MCF 10A (cell line): ENCODE measurements around the gene DUSP28. TPM values are rescaled to one million over a fixed set of nuclear protein-coding genes. Genes with fewer than 3 reads are reported as not detected.

Experiments
- BruUV-seq: library from RNA; stranded (reverse); fragments of 400-500 nt; replicated peaks from 2 replicates; lab custom pipeline; 2021; lab: Mats Ljungman, UMichigan
- CTCF ChIA-PET: fragments of 300-600 bp; sonication (Branson Sonifier 250); formaldehyde crosslinking; extraction: SDS; loops from one replicate; lab custom pipeline; 2021; ENCODE audit warnings: antibody characterized with exemption, inconsistent platforms; lab: Yijun Ruan, JAX
- POLR2A ChIA-PET: fragments of 300-600, 350-650 bp; sonication (Branson Sonifier 250); formaldehyde crosslinking; extraction: SDS; loops from one replicate; lab custom pipeline; 2020; ENCODE audit warnings: antibody characterized with exemption, inconsistent platforms; lab: Yijun Ruan, JAX
- DNase-seq: peaks from one replicate; pipeline ENCODE4 v3.0.0-alpha.2; 2018; ENCODE audit not compliant: unreplicated experiment
- H3K27ac Mint-ChIP-seq: one replicate; pipeline ENCODE4 v1.8.0; 2022; ENCODE audit warnings: mild to moderate bottlenecking, low read depth, mixed read lengths; ENCODE audit not compliant: unreplicated experiment
- H3K27me3 Mint-ChIP-seq: one replicate; pipeline ENCODE4 v1.8.0; 2022; ENCODE audit warnings: mixed read lengths; ENCODE audit not compliant: insufficient read depth, unreplicated experiment
- H3K36me3 Mint-ChIP-seq: one replicate; pipeline ENCODE4 v1.8.0; 2022; ENCODE audit warnings: mild to moderate bottlenecking, moderate library complexity, mixed read lengths; ENCODE audit not compliant: insufficient read depth, unreplicated experiment
- H3K4me1 Mint-ChIP-seq: one replicate; pipeline ENCODE4 v1.8.0; 2022; ENCODE audit warnings: mixed read lengths; ENCODE audit not compliant: insufficient read depth, unreplicated experiment
- H3K4me3 Mint-ChIP-seq: one replicate; pipeline ENCODE4 v1.8.0; 2022; ENCODE audit warnings: mild to moderate bottlenecking, moderate library complexity, mixed read lengths; ENCODE audit not compliant: unreplicated experiment
- H3K9me3 Mint-ChIP-seq: one replicate; pipeline ENCODE4 v1.8.0; 2022; ENCODE audit warnings: mixed read lengths; ENCODE audit not compliant: unreplicated experiment
- CTCF ChIP-seq: fragments of 200-600 bp; IDR thresholded peaks from one replicate; pipeline ENCODE4 v1.8.0; 2022; ENCODE audit warnings: antibody characterized with exemption, mild to moderate bottlenecking; ENCODE audit not compliant: unreplicated experiment
- intact Hi-C: fragments of 100-400 bp; cut with micrococcal nuclease; formaldehyde crosslinking; loops from 2 replicates; pipeline ENCODE4 v1.14.1; 2022
- total RNA-seq: library from RNA; stranded (reverse); gene quantifications from 2 replicates; pipeline ENCODE4 v1.2.3, GENCODE V29; 2022

DUSP28 gene
- total RNA-seq, 1 experiment from 2014 or later: 5.2 TPM

- intact Hi-C loops: no loop called here
- TF ChIP-seq CTCF: no peak
- no peak overlapping the region for H3K27ac Mint-ChIP-seq
- no peak overlapping the region for H3K4me3 Mint-ChIP-seq
- ChIA-PET POLR2A (interaction anchor here (0.6 kb wide), 2 partner anchors 36 to 231 kb away, joined by 3 read pairs; no protein-coding TSS in a partner anchor), CTCF (no interaction called here)
- no peak for DNase-seq
- BruUV-seq: no TSS peak
- no peaks in the 10 kb centered on the region for H3K27me3 Mint-ChIP-seq
- H3K4me1 Mint-ChIP-seq: no peaks in the 10 kb centered on the region
- H3K9me3 Mint-ChIP-seq: no peaks in the 10 kb centered on the region
- H3K36me3 Mint-ChIP-seq: peaks cover 5% of the 10 kb centered on the region
Observed at GRCh38 chr2:240600451-240600961, 40.3 kb downstream of the DUSP28 start.

GRCh38 chr2:240601061-240601830, 41.1 kb downstream of the DUSP28 start:
- Mint-ChIP-seq H3K4me3 (no peak overlapping the region), H3K27ac (no peak overlapping the region), H3K4me1 (no peaks in the 10 kb centered on the region), H3K9me3 (no peaks in the 10 kb centered on the region), H3K36me3 (peaks cover 5% of the 10 kb centered on the region), H3K27me3 (no peaks in the 10 kb centered on the region)
- intact Hi-C loops: no loop called here
- no TSS peak for BruUV-seq
- no peak for TF ChIP-seq CTCF
- ChIA-PET CTCF (no interaction called here), POLR2A (interaction anchor here (0.6 kb wide), 1 partner anchor 232 kb away, joined by 3 read pairs; no protein-coding TSS in a partner anchor)
- DNase-seq: no peak

- Mint-ChIP-seq H3K9me3 (no peaks in the 10 kb centered on the region), H3K27ac (no peak overlapping the region), H3K36me3 (peaks cover 5% of the 10 kb centered on the region), H3K27me3 (no peaks in the 10 kb centered on the region), H3K4me1 (no peaks in the 10 kb centered on the region), H3K4me3 (no peak overlapping the region)
- BruUV-seq: no TSS peak
- CTCF ChIA-PET: no interaction called here
- TF ChIP-seq CTCF: no peak
- DNase-seq: no peak
- POLR2A ChIA-PET: no interaction called here
- intact Hi-C loops: no loop called here
Observed at GRCh38 chr2:240601831-240602160, 41.6 kb downstream of the DUSP28 start.

GRCh38 chr2:240602266-240603050, 42.3 kb downstream of the DUSP28 start:
- CTCF ChIA-PET: no interaction called here
- Mint-ChIP-seq H3K27me3 (no peaks in the 10 kb centered on the region), H3K9me3 (no peaks in the 10 kb centered on the region), H3K4me1 (no peaks in the 10 kb centered on the region), H3K27ac (no peak overlapping the region), H3K4me3 (no peak overlapping the region), H3K36me3 (peaks cover 5% of the 10 kb centered on the region)
- no peak for DNase-seq
- no peak for TF ChIP-seq CTCF
- BruUV-seq: no TSS peak
- intact Hi-C loops: no loop called here
- POLR2A ChIA-PET: no interaction called here
